Measurements from ENCODE around the gene PARL. TPM values are rescaled to one million over a fixed set of nuclear protein-coding genes. Genes with fewer than 3 reads are reported as not detected.
A peak's percentile ranks its signal among the peaks of the same experiment; 100 is the strongest.

Gene PARL
- total RNA-seq (ENCODE audit: low replicate concordance) = 50.7 and 70.5 TPM in 2 replicates

- Histone ChIP-seq H3K79me2 (ENCODE audit: low read depth) (peaks cover 49% of the 10 kb centered on the region), H3K36me3 (no peaks in the 10 kb centered on the region), H3K9ac (peak within 1 kb of the TSS; percentile 62), H4K20me1 (ENCODE audit: low read depth) (peaks cover 19% of the 10 kb centered on the region), H3K27me3 (peaks cover 6% of the 10 kb centered on the region), H2AFZ (replicated peaks) (peak within 1 kb of the TSS; percentile 74), H3K4me3 (peak within 1 kb of the TSS; percentile 90), H3K27ac (peak within 1 kb of the TSS; percentile 4), H3K4me1 (peaks cover 15% of the 10 kb centered on the region), H3F3A (ENCODE audit: low read depth) (no peaks in the 10 kb centered on the region), H3K4me2 (peak within 1 kb of the TSS; percentile 83), H3K9me3 (ENCODE audit: low read depth) (no peaks in the 10 kb centered on the region)
- H3K27me3 Mint-ChIP-seq (ENCODE audit: insufficient read depth, low read depth) = peaks cover 3% of the 10 kb centered on the region
- no peaks in the 10 kb centered on the region for H3K9me3 Mint-ChIP-seq
- H3K4me3 Mint-ChIP-seq = peak within 1 kb of the TSS; percentile 98
- no peaks in the 10 kb centered on the region for H3K36me3 Mint-ChIP-seq
- TF ChIP-seq EZH2 (IDR thresholded peaks at IDR 0.05) (no peak), CTCF (IDR thresholded peaks at IDR 0.05) (peak; percentile 92), EZH2phosphoT487 (IDR thresholded peaks at IDR 0.05) (no peak)
- peak; percentile 95 for DNase-seq (ENCODE audit: low spot score)
- H3K27ac Mint-ChIP-seq = peak within 1 kb of the TSS; percentile 65
- H3K4me1 Mint-ChIP-seq = peaks cover 27% of the 10 kb centered on the region
Observed at GRCh38 chr3:183884427-183885296, at the start of gene PARL. PARL (minus strand) TSS chr3:183884880; CDS start chr3:183884846, 34 bp downstream.

- Histone ChIP-seq H4K20me1 (ENCODE audit: low read depth) (no peaks in the 10 kb centered on the region), H3K9ac (no peak overlapping the region), H3K27me3 (no peaks in the 10 kb centered on the region), H3K79me2 (ENCODE audit: low read depth) (no peaks in the 10 kb centered on the region), H3K36me3 (no peaks in the 10 kb centered on the region), H2AFZ (replicated peaks) (no peak overlapping the region), H3K4me2 (no peak overlapping the region), H3K4me1 (no peaks in the 10 kb centered on the region), H3F3A (ENCODE audit: low read depth) (no peaks in the 10 kb centered on the region), H3K27ac (no peak overlapping the region), H3K9me3 (ENCODE audit: low read depth) (no peaks in the 10 kb centered on the region), H3K4me3 (no peak overlapping the region)
- Mint-ChIP-seq H3K4me1 (no peaks in the 10 kb centered on the region), H3K4me3 (no peak overlapping the region), H3K27me3 (ENCODE audit: insufficient read depth, low read depth) (no peaks in the 10 kb centered on the region), H3K36me3 (peaks cover 12% of the 10 kb centered on the region), H3K9me3 (no peaks in the 10 kb centered on the region), H3K27ac (no peak overlapping the region)
- DNase-seq (ENCODE audit: low spot score) = no peak
- no peak for TF ChIP-seq EZH2 (IDR thresholded peaks at IDR 0.05)
- no peak for TF ChIP-seq EZH2phosphoT487 (IDR thresholded peaks at IDR 0.05)
- TF ChIP-seq CTCF (IDR thresholded peaks at IDR 0.05) = no peak
Observed at GRCh38 chr3:183933160-183933559, 48.5 kb upstream of the PARL start.

- no peaks in the 10 kb centered on the region for H3K4me1 ChIP-seq
- no peaks in the 10 kb centered on the region for H3K4me1 Mint-ChIP-seq
Observed at GRCh38 chr3:183931881-183932280, 47.2 kb upstream of the PARL start.

More at GRCh38 chr3:183931881-183932280, 47.2 kb upstream of the PARL start:
- no peak overlapping the region for H3K9ac ChIP-seq
- no peaks in the 10 kb centered on the region for H3K27me3 Mint-ChIP-seq (ENCODE audit: insufficient read depth, low read depth)
- H3K4me3 ChIP-seq = no peak overlapping the region
- H3K9me3 Mint-ChIP-seq = no peaks in the 10 kb centered on the region
- H3K27me3 ChIP-seq = no peaks in the 10 kb centered on the region
- H3K27ac Mint-ChIP-seq = no peak overlapping the region
- no peak overlapping the region for H2AFZ ChIP-seq (replicated peaks)
- no peaks in the 10 kb centered on the region for H3K79me2 ChIP-seq (ENCODE audit: low read depth)
- no peaks in the 10 kb centered on the region for H3K9me3 ChIP-seq (ENCODE audit: low read depth)
- H3F3A ChIP-seq (ENCODE audit: low read depth) = no peaks in the 10 kb centered on the region
- no peak for DNase-seq (ENCODE audit: low spot score)
- H3K27ac ChIP-seq = no peak overlapping the region
- H3K4me2 ChIP-seq = no peak overlapping the region
- no peak overlapping the region for H3K4me3 Mint-ChIP-seq
- H3K36me3 Mint-ChIP-seq = peaks cover 6% of the 10 kb centered on the region
- H3K36me3 ChIP-seq = no peaks in the 10 kb centered on the region
- TF ChIP-seq EZH2 (IDR thresholded peaks at IDR 0.05) (no peak), EZH2phosphoT487 (IDR thresholded peaks at IDR 0.05) (no peak), CTCF (IDR thresholded peaks at IDR 0.05) (no peak)
- H4K20me1 ChIP-seq (ENCODE audit: low read depth) = no peaks in the 10 kb centered on the region

Data from neural progenitor cell (in vitro differentiated cells).